Forelimb muscle (tissue), 1 donor: ENCODE data around the gene NDST4. TPM values are rescaled to one million over a fixed set of nuclear protein-coding genes. Genes with fewer than 3 reads are reported as not detected.

ENCODE experiments used
- DNase-seq: peaks from one replicate; pipeline ENCODE4 v3.0.0-alpha.2; 2013; ENCODE audit warnings: low read depth
- polyA plus RNA-seq: library from polyadenylated mRNA; unstranded; fragments of 120-200 nt; gene quantifications from one replicate; pipeline ENCODE4 v1.2.1, GENCODE V29; 2013; ENCODE audit not compliant: insufficient read length

Gene NDST4
- 1.0 TPM for polyA plus RNA-seq

DNA sequence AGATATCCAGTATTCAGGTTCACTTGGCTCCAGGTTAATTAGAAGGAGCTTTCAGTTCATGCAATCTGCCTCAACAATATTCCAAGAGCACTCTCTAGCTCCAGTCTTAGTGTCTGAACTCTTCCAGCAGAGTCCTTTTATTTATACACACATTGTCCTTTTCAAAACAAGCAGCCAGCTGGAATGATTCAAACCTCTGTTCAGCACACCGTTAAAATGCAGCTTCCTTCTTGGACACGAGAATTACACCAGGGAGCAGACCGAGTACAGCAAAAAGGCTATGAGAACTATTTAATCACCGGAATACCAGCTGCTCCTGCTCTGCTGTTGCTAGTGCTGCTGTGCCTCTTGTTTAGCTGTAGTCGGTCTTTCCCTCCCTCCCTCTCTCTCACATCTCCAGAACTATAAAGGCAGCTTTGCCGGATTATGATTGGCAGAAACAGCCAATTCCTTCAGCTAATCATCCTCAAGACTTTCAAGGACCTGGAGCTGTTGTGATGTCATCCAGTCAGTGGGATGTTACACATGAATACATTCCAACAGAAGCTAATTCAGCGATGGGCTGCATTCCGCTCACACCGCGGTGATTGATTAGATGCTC lies at the start of gene NDST4:
Gene NDST4, minus strand, starts transcription at position 115 of the 601 bp plus-strand sequence. CDS start 36,584 bp downstream, outside the sequence.
- DNase-seq, result peak; percentile 39

GRCh38 chr4:115159141-115159540 lies 45.7 kb upstream of the NDST4 start:
- no peak for DNase-seq

DNA sequence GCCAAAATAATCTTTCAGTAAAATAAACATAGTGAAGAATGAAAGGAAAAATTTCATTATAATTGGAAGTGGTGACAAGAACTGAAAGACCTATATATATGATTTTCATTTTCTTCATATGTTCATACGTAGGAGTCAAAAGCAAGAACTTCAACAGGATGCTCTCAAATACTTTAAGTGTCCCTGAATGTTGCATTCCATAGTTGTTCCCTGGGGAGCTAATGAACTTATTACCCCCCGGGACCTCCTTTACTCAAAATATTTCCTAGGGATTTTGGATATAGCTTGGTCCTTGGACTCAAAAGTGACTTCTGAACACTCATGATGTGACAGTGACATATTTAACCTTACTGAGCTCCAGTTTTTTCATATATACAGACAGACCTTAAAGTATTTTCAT lies 44.9 kb upstream of the NDST4 start:
- no peak for DNase-seq

GRCh38 chr4:115154826-115155225 lies 41.4 kb upstream of the NDST4 start:
- DNase-seq, result no peak

DNA sequence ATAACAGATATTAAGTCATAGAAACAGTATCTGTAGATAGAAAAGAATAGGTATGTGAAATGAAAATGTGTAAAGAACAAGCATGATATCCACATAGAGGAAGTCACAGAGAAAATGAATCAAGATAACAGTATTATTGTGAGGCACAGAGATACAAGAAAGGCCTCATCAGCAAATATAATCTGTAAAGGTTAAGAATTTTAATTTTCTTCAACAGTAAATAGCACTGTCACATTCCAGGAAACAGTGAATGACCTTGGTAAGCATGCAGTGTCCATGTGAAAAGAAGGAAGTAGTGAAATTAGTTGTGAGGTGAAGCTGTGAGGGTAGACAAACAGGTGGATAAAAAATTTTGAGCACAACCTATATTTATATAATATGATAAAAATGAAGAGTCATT lies 39.5 kb upstream of the NDST4 start:
- no peak for DNase-seq

DNA sequence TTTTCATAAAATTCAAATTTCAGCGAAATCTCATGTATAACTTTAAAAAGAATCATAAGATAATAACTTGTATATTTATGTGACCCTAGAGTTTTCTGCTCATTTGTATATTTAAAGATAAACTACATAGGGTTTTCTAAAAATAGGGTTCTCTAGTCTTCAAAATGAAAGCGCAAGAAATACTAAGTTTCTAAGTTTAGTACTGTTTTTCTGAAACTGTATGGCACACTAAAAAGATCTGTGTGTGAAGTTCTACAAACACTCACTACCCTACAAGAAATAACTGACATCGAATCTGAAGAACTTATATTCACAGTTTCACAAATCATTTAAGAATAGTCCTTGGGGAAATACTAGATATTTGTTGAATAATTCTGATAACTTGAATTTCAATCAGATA lies 38.7 kb upstream of the NDST4 start:
- DNase-seq, result no peak

GRCh38 chr4:115149106-115149505 lies 35.7 kb upstream of the NDST4 start:
- DNase-seq, result no peak

GRCh38 chr4:115145393-115146160 lies 32.2 kb upstream of the NDST4 start:
- DNase-seq, result no peak

- DNase-seq, result no peak
Observed at GRCh38 chr4:115128037-115128436, 14.6 kb upstream of the NDST4 start.

GRCh38 chr4:115126491-115126890 lies 13.1 kb upstream of the NDST4 start:
- DNase-seq, result no peak

GRCh38 chr4:115121351-115122043 lies 8.1 kb upstream of the NDST4 start:
- no peak for DNase-seq

DNA sequence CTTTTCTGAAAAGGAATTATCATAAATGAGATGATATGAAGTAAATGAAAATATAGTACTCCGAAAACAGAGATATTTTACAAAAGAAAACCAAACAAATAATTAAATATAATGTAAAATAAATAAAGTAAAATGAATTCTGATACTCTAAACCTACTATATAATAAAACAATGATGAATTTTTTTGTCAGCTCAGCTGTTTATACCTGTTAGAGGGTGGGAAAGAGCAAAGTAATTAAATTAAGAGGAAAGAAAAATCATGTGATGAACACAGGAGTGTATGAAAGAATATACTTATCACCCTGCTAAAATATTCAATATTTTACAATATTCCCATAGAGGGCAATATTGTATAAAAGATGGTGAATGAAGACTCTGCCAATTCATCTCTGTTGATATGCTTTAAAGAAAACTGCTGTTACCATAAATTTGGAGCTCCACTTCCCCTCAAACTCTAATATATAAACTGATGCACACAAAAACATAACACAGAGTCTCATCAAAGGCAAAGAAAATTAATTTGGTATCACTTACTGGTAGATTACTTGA lies 6.5 kb upstream of the NDST4 start:
- DNase-seq, result no peak

- no peak for DNase-seq
Observed at GRCh38 chr4:115117651-115118050, 4.2 kb upstream of the NDST4 start.

DNA sequence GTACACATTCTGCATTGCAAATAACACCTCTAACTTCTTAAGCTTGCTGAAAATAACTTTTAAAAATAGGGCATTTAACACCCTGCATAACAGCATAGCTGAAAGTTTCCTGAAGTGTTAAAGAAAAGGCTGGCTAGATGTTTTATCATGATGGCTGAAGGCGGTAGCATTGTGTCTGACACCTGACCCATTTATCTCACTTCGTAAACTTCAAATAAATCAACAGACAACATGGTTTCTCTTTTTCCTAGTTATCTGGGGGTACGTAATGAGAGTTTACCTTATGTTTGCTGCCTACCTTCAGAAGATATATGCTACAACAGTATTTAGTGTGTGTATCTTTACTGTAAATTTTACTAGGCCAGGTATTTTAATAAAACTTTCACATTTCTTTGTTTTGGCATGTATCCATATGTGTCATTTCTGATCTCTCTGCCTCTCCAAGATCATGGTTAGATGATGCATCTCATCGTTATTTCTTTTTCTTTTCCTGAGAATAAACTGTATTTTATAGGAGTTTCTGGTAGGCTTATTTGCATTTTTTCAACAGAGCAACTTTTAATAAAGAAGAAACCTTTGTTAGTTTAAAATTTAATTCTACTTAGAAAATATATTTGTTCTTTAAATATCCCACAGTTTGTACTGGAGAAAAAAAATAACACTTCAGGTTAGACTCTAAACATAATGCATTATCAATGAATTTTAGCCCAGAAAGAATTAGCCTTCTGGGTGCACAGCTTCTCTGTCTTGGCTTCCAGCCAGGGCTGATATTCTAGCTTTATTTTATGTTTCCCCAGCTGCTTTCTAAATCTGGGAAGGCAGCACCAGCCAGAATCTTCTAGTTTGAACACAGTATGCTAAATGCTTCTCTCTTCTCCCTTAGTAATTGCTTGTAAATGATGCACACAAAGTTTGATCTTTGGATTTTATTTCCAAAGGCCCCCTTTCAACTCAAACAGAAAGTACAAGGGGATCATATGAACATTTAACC lies 2.9 kb downstream of the NDST4 start:
- peak; percentile 31 for DNase-seq

DNA sequence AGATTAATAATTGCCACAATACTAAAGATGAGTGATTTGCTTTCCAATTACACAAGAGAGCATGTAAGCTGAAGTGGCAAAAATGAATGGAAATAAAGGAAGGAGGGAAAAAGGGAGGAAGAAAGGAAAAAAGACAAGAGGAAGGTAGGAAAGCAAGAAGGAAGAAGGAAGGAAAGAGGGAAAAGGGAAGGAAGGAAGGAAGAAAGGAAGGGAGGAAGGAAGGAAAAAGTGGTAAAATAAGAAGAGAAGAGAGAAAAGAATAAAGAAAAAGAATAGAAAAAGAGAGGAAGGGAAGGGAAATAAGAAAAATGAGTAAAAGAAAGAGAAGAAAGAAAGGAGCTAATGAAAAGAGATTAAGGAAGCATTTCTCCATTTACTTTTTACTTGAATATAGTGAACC lies 4.6 kb downstream of the NDST4 start:
- DNase-seq, result no peak

- no peak for DNase-seq
Observed at GRCh38 chr4:115107411-115107810, 6.0 kb downstream of the NDST4 start.

GRCh38 chr4:115101675-115102074 lies 11.7 kb downstream of the NDST4 start:
- DNase-seq, result no peak

DNA sequence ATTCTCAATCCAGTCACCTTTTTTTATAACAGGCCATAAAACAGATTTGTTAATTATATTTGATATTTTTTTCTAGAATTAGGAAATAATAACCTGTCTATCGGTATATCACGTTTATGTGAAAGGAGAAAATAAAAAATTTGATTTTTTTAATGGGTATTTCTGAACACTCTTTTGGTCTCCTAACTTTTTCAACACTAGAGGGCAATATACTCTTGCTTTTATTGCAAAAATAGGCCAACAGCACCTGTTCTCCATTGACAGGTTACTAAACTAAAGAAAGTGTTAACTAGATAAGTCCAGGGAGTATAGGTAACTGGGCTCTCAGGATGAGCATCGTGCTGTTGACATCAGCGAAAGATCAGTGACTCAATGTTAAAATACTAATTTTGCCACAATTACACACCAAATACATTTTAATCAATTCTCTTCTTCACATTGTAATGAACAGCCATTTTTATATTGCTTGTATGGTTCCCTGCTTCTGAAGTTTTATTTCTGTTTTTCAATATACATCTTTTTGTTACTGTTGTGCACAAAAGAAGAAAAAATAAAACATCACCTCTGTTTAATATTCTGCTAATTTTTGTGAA lies 22.8 kb downstream of the NDST4 start:
- no peak for DNase-seq

- no peak for DNase-seq
Observed at GRCh38 chr4:115082633-115083032, 30.8 kb downstream of the NDST4 start.

DNA sequence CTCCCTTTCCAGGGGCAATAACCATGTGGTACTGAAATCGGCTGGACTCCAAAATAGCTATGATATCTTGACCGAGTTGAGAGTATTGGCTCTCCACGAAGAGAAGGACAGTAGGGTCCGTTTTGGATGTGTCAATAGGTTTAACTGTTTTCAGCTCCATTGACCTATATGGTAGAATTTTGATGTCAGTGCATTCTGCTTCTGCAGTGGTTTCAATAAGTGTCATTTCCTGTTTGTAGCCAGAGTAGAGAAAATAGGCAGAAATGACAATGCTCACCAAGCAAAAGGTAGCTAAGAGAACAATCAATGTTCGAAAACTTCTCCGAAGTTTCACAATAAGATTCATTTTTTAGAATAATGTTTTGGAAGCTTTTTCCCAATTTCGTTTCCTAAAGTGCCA lies 36.7 kb downstream of the NDST4 start:
- DNase-seq, result no peak

DNA sequence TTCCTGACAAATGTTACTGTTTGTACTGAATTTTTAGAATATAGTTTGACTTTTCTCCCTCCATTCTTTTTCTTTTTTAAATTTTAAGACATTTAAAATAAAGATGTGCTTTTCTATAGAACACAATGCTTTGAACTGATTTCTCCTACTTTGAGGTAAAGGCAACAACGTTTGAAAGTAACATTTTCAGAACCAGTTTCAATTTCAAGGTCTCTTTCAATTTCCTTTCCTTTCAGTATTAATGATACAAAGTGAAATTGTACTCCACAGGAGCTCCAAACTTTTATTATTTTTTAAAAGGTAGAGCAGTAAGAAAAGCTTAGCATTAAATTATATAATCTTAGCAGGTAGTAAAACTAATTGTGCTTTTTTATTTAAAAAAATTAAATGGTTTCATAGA lies 54.9 kb downstream of the NDST4 start:
- no peak for DNase-seq
